ENCODE measurements around the gene C2CD3. TPM values are rescaled to one million over a fixed set of nuclear protein-coding genes. Genes with fewer than 3 reads are reported as not detected.

The C2CD3 gene
- total and polyA plus RNA-seq, 3 experiments from 2014 or later, result 9.1 to 41.7 (median 35.6) TPM

- peak overlapping the region in 6 of 7 donors; percentile 23 to 72 (median 56) for H3K4me3 Mint-ChIP-seq
- H3K4me3 ChIP-seq (ENCODE audit: low read length), result no peak overlapping the region
- peak overlapping the region; percentile 26 for H3K27ac ChIP-seq (ENCODE audit: low read depth, low read length)
- peaks cover 20 to 43% (median 21%) of the 10 kb centered on the region in 3 donors for H3K36me3 Mint-ChIP-seq
- no peaks in the 10 kb centered on the region for H3K27me3 Mint-ChIP-seq
- H3K9me3 Mint-ChIP-seq, result no peaks in the 10 kb centered on the region
- no peaks in the 10 kb centered on the region for H3K9me3 ChIP-seq (ENCODE audit: low read length)
- H3K4me1 Mint-ChIP-seq, result peaks cover 93 to 100% (median 100%) of the 10 kb centered on the region in 3 donors
- no peak for DNase-seq
- H3K27ac Mint-ChIP-seq, result peak overlapping the region; percentile 76 to 98 (median 93)
- H3K36me3 ChIP-seq (ENCODE audit: insufficient read depth, low read length), result peaks cover 35% of the 10 kb centered on the region
- peaks cover 99% of the 10 kb centered on the region for H3K4me1 ChIP-seq (ENCODE audit: insufficient read depth, low read length)
- ChIA-PET POLR2A (interaction anchor here (1.2 to 8.8 kb wide), 5 partner anchors 8 to 39 kb away, joined by 4 to 150 read pairs (median 8); partner anchors contain the start of gene UCP2), CTCF (interaction anchor here (1.3 to 4.3 kb wide), 4 partner anchors 8 to 35 kb away, joined by 4 to 40 read pairs (median 7); partner anchors contain the start of gene UCP2)
- no peaks in the 10 kb centered on the region for H3K27me3 ChIP-seq (ENCODE audit: insufficient read depth, low read length, poor library complexity, severe bottlenecking)
These were observed 198.0 kb downstream of the C2CD3 start for GRCh38 chr11:73972620-73973449.

DNA sequence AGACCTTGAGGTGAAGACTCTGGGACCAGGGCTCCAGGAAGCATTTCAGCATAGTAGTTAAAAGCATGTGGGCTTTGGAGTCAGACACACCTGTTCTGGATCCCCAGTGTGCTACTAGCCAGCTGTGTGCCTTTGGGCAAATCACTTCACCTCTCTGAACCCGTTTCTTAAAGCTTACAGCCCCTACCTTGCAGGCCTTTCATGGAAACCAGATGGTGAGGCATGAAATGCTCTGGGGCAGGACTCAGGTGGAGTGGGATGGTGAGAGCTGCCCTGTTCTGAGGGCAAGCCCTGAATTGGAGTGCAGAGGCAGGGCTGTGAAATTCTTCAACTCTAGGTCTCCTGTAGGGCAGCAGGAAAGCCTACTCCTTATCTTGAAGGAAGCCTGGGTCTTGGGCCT, 198.6 kb downstream of the C2CD3 start:
- H3K27ac Mint-ChIP-seq, result peak overlapping the region; percentile 76 to 98 (median 93)
- CTCF ChIA-PET, result interaction anchor here (1.1 to 4.3 kb wide), 5 partner anchors 8 to 36 kb away, joined by 3 to 40 read pairs (median 5); partner anchors contain the start of gene UCP2
- POLR2A ChIA-PET, result interaction anchor here (0.9 to 8.8 kb wide), 6 partner anchors 9 to 199 kb away, joined by 3 to 150 read pairs (median 8); partner anchors contain the start of genes C2CD3, PPME1 and UCP2
- peak overlapping the region in 3 of 7 donors; percentile 20 to 72 (median 64) for H3K4me3 Mint-ChIP-seq
- H3K36me3 Mint-ChIP-seq, result peaks cover 17 to 37% (median 19%) of the 10 kb centered on the region in 3 donors
- H3K27me3 Mint-ChIP-seq, result no peaks in the 10 kb centered on the region
- no peak overlapping the region for H3K4me3 ChIP-seq (ENCODE audit: low read length)
- peaks cover 89 to 99% (median 97%) of the 10 kb centered on the region in 3 donors for H3K4me1 Mint-ChIP-seq
- no peaks in the 10 kb centered on the region for H3K9me3 Mint-ChIP-seq
- H3K27me3 ChIP-seq (ENCODE audit: insufficient read depth, low read length, poor library complexity, severe bottlenecking), result no peaks in the 10 kb centered on the region
- H3K9me3 ChIP-seq (ENCODE audit: low read length), result no peaks in the 10 kb centered on the region
- peaks cover 99% of the 10 kb centered on the region for H3K4me1 ChIP-seq (ENCODE audit: insufficient read depth, low read length)
- DNase-seq, result peak in 1 of 5 donors; percentile 36
- H3K36me3 ChIP-seq (ENCODE audit: insufficient read depth, low read length), result peaks cover 29% of the 10 kb centered on the region
- H3K27ac ChIP-seq (ENCODE audit: low read depth, low read length), result peak overlapping the region; percentile 26

DNA sequence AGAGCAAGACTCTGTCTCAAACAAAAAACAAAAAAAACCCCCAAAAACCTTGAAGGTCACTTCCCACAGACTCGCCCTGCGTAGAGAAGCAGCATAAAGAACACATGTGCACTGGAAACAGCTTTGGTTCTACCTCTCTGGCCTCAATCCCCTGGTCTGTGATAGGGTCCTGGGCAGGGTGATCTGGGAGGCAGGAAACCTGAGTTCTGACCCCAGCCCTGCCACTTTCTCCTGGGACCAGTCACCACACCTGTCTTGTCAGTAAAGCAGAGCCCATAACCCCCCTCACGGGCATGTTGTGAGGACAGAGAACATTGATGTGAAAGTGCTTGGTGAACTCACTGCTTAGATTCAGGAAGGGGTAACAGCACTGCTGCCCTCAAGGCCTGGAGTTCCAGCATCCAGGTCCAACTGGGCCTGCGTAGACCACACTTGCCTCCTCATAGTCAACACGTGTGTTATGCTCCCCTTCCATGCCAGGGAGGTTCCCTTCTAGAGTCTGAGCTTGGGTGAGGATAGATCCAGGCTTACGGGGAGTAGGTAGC, 199.6 kb downstream of the C2CD3 start:
- POLR2A ChIA-PET, result interaction anchor here (0.9 to 8.8 kb wide), 4 partner anchors 10 to 200 kb away, joined by 3 to 150 read pairs (median 12); partner anchors contain the start of genes C2CD3, PPME1 and UCP2
- peak overlapping the region; percentile 76 to 98 (median 94) for H3K27ac Mint-ChIP-seq
- no peaks in the 10 kb centered on the region for H3K27me3 ChIP-seq (ENCODE audit: insufficient read depth, low read length, poor library complexity, severe bottlenecking)
- CTCF ChIA-PET, result interaction anchor here (1.1 to 4.3 kb wide), 4 partner anchors 10 to 200 kb away, joined by 3 to 40 read pairs (median 4); partner anchors contain the start of genes C2CD3, PPME1 and UCP2
- peaks cover 79 to 91% (median 88%) of the 10 kb centered on the region in 3 donors for H3K4me1 Mint-ChIP-seq
- H3K27ac ChIP-seq (ENCODE audit: low read depth, low read length), result no peak overlapping the region
- peak in 1 of 5 donors; percentile 33 for DNase-seq
- H3K27me3 Mint-ChIP-seq, result no peaks in the 10 kb centered on the region
- peaks cover 89% of the 10 kb centered on the region for H3K4me1 ChIP-seq (ENCODE audit: insufficient read depth, low read length)
- H3K9me3 Mint-ChIP-seq, result no peaks in the 10 kb centered on the region
- H3K9me3 ChIP-seq (ENCODE audit: low read length), result no peaks in the 10 kb centered on the region
- H3K36me3 Mint-ChIP-seq, result peaks cover 11 to 28% (median 15%) of the 10 kb centered on the region in 3 donors
- peaks cover 19% of the 10 kb centered on the region for H3K36me3 ChIP-seq (ENCODE audit: insufficient read depth, low read length)
- H3K4me3 Mint-ChIP-seq, result peak overlapping the region in 5 of 7 donors; percentile 5 to 48 (median 38)
- no peak overlapping the region for H3K4me3 ChIP-seq (ENCODE audit: low read length)

GRCh38 chr11:73969991-73970800, 200.6 kb downstream of the C2CD3 start:
- Mint-ChIP-seq H3K36me3 (peaks cover 6 to 17% (median 11%) of the 10 kb centered on the region in 3 donors), H3K27ac (peak overlapping the region; percentile 76 to 98 (median 94)), H3K4me1 (peaks cover 71 to 90% (median 81%) of the 10 kb centered on the region in 3 donors), H3K9me3 (no peaks in the 10 kb centered on the region), H3K27me3 (no peaks in the 10 kb centered on the region), H3K4me3 (peak overlapping the region in 6 of 7 donors; percentile 3 to 81 (median 58))
- H3K4me1 ChIP-seq (ENCODE audit: insufficient read depth, low read length), result peaks cover 87% of the 10 kb centered on the region
- CTCF ChIA-PET, result interaction anchor here (1.1 to 4.3 kb wide), 5 partner anchors 11 to 201 kb away, joined by 3 to 40 read pairs (median 4); partner anchors contain the start of genes C2CD3, PPME1 and UCP2
- POLR2A ChIA-PET, result interaction anchor here (0.9 to 8.8 kb wide), 7 partner anchors 11 to 201 kb away, joined by 3 to 150 read pairs (median 4); partner anchors contain the start of genes C2CD3, PPME1 and UCP2
- H3K4me3 ChIP-seq (ENCODE audit: low read length), result no peak overlapping the region
- peak overlapping the region; percentile 26 for H3K27ac ChIP-seq (ENCODE audit: low read depth, low read length)
- no peaks in the 10 kb centered on the region for H3K9me3 ChIP-seq (ENCODE audit: low read length)
- DNase-seq, result peak in 4 of 5 donors; percentile 36 to 71 (median 58)
- H3K27me3 ChIP-seq (ENCODE audit: insufficient read depth, low read length, poor library complexity, severe bottlenecking), result no peaks in the 10 kb centered on the region
- H3K36me3 ChIP-seq (ENCODE audit: insufficient read depth, low read length), result peaks cover 9% of the 10 kb centered on the region

DNA sequence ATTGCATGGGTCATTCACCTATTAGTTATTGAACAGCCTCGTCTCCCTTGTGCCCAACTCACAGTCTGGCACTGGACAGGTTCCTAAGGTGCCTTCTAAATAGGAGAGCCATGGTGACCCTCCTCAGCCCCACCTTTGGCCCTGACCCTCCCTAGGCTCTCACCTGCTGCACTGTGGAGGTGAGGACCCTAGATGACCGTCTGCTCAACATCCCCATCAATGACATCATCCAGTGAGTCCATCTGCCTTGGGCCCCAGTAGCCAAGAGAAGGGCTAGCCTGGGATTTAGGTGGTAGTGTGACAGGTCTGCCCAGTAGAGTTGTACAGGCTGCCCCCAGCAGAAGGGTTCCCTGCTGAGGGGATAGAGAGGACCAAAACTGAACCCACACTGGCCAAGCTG, 201.7 kb downstream of the C2CD3 start:
- H3K4me3 Mint-ChIP-seq, result peak overlapping the region in 5 of 7 donors; percentile 22 to 66 (median 55)
- POLR2A ChIA-PET, result interaction anchor here (0.5 to 8.8 kb wide), 6 partner anchors 12 to 202 kb away, joined by 3 to 150 read pairs (median 4); partner anchors contain the start of genes C2CD3, PPME1 and UCP2
- peaks cover 87% of the 10 kb centered on the region for H3K4me1 ChIP-seq (ENCODE audit: insufficient read depth, low read length)
- no peaks in the 10 kb centered on the region for H3K9me3 Mint-ChIP-seq
- peaks cover 64 to 87% (median 78%) of the 10 kb centered on the region in 3 donors for H3K4me1 Mint-ChIP-seq
- CTCF ChIA-PET, result interaction anchor here (1.1 to 4.3 kb wide), 3 partner anchors 12 to 64 kb away, joined by 3 to 40 read pairs (median 3); partner anchors contain the start of gene UCP2
- no peak overlapping the region for H3K27ac ChIP-seq (ENCODE audit: low read depth, low read length)
- no peaks in the 10 kb centered on the region for H3K36me3 ChIP-seq (ENCODE audit: insufficient read depth, low read length)
- no peaks in the 10 kb centered on the region for H3K9me3 ChIP-seq (ENCODE audit: low read length)
- peak overlapping the region; percentile 76 to 98 (median 94) for H3K27ac Mint-ChIP-seq
- H3K4me3 ChIP-seq (ENCODE audit: low read length), result no peak overlapping the region
- H3K27me3 Mint-ChIP-seq, result no peaks in the 10 kb centered on the region
- DNase-seq, result no peak
- H3K27me3 ChIP-seq (ENCODE audit: insufficient read depth, low read length, poor library complexity, severe bottlenecking), result no peaks in the 10 kb centered on the region
- H3K36me3 Mint-ChIP-seq, result peaks cover 2 to 6% (median 2%) of the 10 kb centered on the region in 3 donors

DNA sequence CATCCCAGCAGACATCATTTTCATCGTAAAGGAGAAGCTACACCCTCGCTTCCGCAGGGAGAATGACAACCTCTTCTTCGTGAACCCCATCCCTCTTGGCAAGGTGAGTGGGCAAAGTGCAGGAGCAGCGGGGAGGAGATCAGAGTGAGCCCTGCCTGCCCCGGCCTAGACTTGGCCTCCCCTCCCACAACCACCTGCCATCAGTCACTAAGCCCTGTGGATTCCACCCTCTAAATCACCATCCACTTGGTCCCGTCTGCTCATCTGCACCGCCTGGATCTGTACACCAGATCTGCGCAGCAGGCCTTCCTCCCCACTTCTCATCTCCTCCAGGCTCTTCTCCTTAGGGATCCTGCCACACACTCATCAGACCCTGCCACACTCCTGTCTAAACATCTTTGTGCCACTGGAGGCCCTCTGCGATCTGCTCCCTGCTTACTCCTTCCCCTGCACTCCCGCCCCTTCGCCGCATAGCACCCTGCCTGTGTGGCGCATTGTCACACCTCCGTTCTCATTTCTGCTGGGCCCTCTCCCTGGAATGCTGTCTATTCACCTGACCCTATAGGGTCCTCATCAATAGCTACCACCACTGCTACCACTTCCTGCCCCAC, 202.3 kb downstream of the C2CD3 start:
- no peak overlapping the region for H3K4me3 ChIP-seq (ENCODE audit: low read length)
- Mint-ChIP-seq H3K4me3 (peak overlapping the region in 6 of 7 donors; percentile 9 to 66 (median 50)), H3K27ac (peak overlapping the region; percentile 76 to 97 (median 88)), H3K27me3 (no peaks in the 10 kb centered on the region), H3K4me1 (peaks cover 61 to 84% (median 76%) of the 10 kb centered on the region in 3 donors), H3K9me3 (no peaks in the 10 kb centered on the region), H3K36me3 (peaks cover 0 to 1% (median 0%) of the 10 kb centered on the region in 3 donors)
- ChIA-PET CTCF (interaction anchor here (0.7 to 4.9 kb wide), 3 partner anchors 9 to 37 kb away, joined by 3 to 48 read pairs (median 40); partner anchors contain the start of gene UCP2), POLR2A (interaction anchor here (0.5 to 8.8 kb wide), 4 partner anchors 13 to 47 kb away, joined by 3 to 150 read pairs (median 6); partner anchors contain the start of gene UCP2)
- no peaks in the 10 kb centered on the region for H3K9me3 ChIP-seq (ENCODE audit: low read length)
- no peaks in the 10 kb centered on the region for H3K27me3 ChIP-seq (ENCODE audit: insufficient read depth, low read length, poor library complexity, severe bottlenecking)
- H3K4me1 ChIP-seq (ENCODE audit: insufficient read depth, low read length), result peaks cover 84% of the 10 kb centered on the region
- no peaks in the 10 kb centered on the region for H3K36me3 ChIP-seq (ENCODE audit: insufficient read depth, low read length)
- DNase-seq, result no peak
- H3K27ac ChIP-seq (ENCODE audit: low read depth, low read length), result no peak overlapping the region
